PC-9 (cell line): ENCODE measurements around the gene IL3RA. TPM values are rescaled to one million over a fixed set of nuclear protein-coding genes. Genes with fewer than 3 reads are reported as not detected.

Experiments used
- BruUV-seq: library from RNA; stranded (reverse); fragments of 400-500 nt; replicated peaks from 2 replicates; lab custom pipeline; 2021; lab: Mats Ljungman, UMichigan
- CTCF ChIA-PET: fragments of 300-600 bp; sonication (Branson Sonifier 250); formaldehyde crosslinking; loops from one replicate; lab custom pipeline; 2022; ENCODE audit warnings: antibody characterized with exemption; lab: Charles Lee
- POLR2A ChIA-PET: fragments of 300-600 bp; sonication (Branson Sonifier 250); formaldehyde crosslinking; loops from one replicate; lab custom pipeline; 2022; ENCODE audit warnings: antibody characterized with exemption; ENCODE audit not compliant: unreplicated experiment; lab: Charles Lee
- DNase-seq, 2 experiments: peaks; one replicate each; pipeline versions ENCODE4 v3.0.0 to v3.0.0-alpha.2; 2015 to 2022; ENCODE audit warnings: mixed read lengths in 1 of 2
- H2AFZ ChIP-seq: fragments of 200-600 bp; sonication (generic); 2 replicates; pipeline ENCODE4 v1.8.1; 2017; ENCODE audit warnings: antibody characterized with exemption
- H3F3A ChIP-seq: fragments of 200-600 bp; sonication (generic); 2 replicates; pipeline ENCODE4 v1.8.1; 2017; ENCODE audit warnings: antibody characterized with exemption, mild to moderate bottlenecking, low read depth; ENCODE audit not compliant: insufficient read depth
- H3K27ac ChIP-seq: fragments of 200-600 bp; sonication (generic); 2 replicates; pipeline ENCODE4 v1.6.1; 2016; ENCODE audit warnings: mixed run types
- H3K27me3 ChIP-seq: fragments of 200-600 bp; sonication (generic); 2 replicates; pipeline ENCODE4 v1.6.1; 2016; ENCODE audit warnings: low read depth, mixed run types; ENCODE audit not compliant: insufficient read depth
- H3K36me3 ChIP-seq: fragments of 200-600 bp; sonication (generic); 2 replicates; pipeline ENCODE4 v1.6.1; 2016; ENCODE audit warnings: low read depth, mixed run types
- H3K4me1 ChIP-seq: fragments of 200-600 bp; sonication (generic); replicated peaks from 2 replicates; pipeline ENCODE4 v1.6.1; 2016; ENCODE audit warnings: mixed run types; ENCODE audit not compliant: insufficient read depth
- H3K4me2 ChIP-seq: fragments of 200-600 bp; sonication (generic); 2 replicates; pipeline ENCODE4 v1.6.1; 2017; ENCODE audit warnings: mixed run types
- H3K4me3 ChIP-seq: fragments of 200-600 bp; sonication (generic); 2 replicates; pipeline ENCODE4 v1.6.1; 2016; ENCODE audit warnings: mixed run types
- H3K79me2 ChIP-seq: fragments of 200-600 bp; sonication (generic); 2 replicates; pipeline ENCODE4 v1.6.1; 2017; ENCODE audit warnings: low read depth, mixed run types
- H3K9me2 ChIP-seq: fragments of 200-600 bp; sonication (generic); 2 replicates; pipeline ENCODE4 v1.8.1; 2017; ENCODE audit warnings: mild to moderate bottlenecking; ENCODE audit not compliant: insufficient read depth
- H3K9me3 ChIP-seq: fragments of 200-600 bp; sonication (generic); 2 replicates; pipeline ENCODE4 v1.8.1; 2016; ENCODE audit warnings: low read depth; ENCODE audit not compliant: insufficient read depth
- H4K20me1 ChIP-seq: fragments of 200-600 bp; sonication (generic); 2 replicates; pipeline ENCODE4 v1.8.1; 2017; ENCODE audit not compliant: insufficient read depth
- CTCF ChIP-seq: fragments of 200-600 bp; sonication (generic); conservative IDR thresholded peaks from 2 replicates; pipeline ENCODE4 v1.6.1; 2017; ENCODE audit warnings: mixed run types, antibody characterized with exemption, mild to moderate bottlenecking, moderate library complexity
- EZH2 ChIP-seq: fragments of 200-600 bp; sonication (generic); IDR thresholded peaks from 2 replicates; pipeline ENCODE4 v1.8.0; 2017; ENCODE audit warnings: antibody characterized with exemption, low read depth
- intact Hi-C: fragments of 100-400 bp; cut with micrococcal nuclease; formaldehyde crosslinking; loops from one replicate; pipeline ENCODE4 v1.10.0; 2022; ENCODE audit not compliant: unreplicated experiment
- total RNA-seq: library from RNA; stranded (reverse); gene quantifications from 2 replicates; pipeline ENCODE4 v1.2.3, GENCODE V29; 2021

The IL3RA gene
- total RNA-seq, 1 experiment from 2014 or later: not detected

DNA sequence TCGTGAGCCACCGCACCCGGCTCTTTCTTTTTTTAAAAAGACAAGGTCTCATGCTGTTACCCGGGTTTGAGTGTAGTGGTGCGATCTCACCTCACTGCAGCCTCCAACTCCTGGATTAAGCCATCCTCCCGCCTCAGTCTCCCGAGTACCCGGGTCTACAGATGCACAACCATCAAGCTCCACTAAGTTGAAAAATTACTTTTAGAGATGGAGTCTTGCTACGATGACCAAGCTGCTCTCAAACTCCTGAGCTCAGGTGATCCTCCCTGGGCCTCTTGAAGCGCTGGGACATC lies 53.4 kb downstream of the IL3RA start:
- Histone ChIP-seq H3K9me3 (no peaks in the 10 kb centered on the region), H3K4me2 (peak overlapping the region; percentile 99), H3K36me3 (peaks cover 59% of the 10 kb centered on the region), H3K27me3 (no peaks in the 10 kb centered on the region), H3K9me2 (no peaks in the 10 kb centered on the region), H3K4me3 (peak overlapping the region; percentile 100; the same call in 1 of the 2 replicates), H4K20me1 (peaks cover 63% of the 10 kb centered on the region), H3K27ac (no peak overlapping the region), H3K79me2 (peaks cover 69% of the 10 kb centered on the region), H3F3A (peaks cover 66% of the 10 kb centered on the region), H2AFZ (no peak overlapping the region), H3K4me1 (peaks cover 9% of the 10 kb centered on the region)
- TF ChIP-seq EZH2: no peak
- no peak for TF ChIP-seq CTCF
- no peak for DNase-seq
- CTCF ChIA-PET: no interaction called here
- no TSS peak for BruUV-seq
- POLR2A ChIA-PET: no interaction called here
- intact Hi-C loops: loop anchor here (5.0 kb wide), 1 partner anchor 143 kb away; no protein-coding TSS in a partner anchor

DNA sequence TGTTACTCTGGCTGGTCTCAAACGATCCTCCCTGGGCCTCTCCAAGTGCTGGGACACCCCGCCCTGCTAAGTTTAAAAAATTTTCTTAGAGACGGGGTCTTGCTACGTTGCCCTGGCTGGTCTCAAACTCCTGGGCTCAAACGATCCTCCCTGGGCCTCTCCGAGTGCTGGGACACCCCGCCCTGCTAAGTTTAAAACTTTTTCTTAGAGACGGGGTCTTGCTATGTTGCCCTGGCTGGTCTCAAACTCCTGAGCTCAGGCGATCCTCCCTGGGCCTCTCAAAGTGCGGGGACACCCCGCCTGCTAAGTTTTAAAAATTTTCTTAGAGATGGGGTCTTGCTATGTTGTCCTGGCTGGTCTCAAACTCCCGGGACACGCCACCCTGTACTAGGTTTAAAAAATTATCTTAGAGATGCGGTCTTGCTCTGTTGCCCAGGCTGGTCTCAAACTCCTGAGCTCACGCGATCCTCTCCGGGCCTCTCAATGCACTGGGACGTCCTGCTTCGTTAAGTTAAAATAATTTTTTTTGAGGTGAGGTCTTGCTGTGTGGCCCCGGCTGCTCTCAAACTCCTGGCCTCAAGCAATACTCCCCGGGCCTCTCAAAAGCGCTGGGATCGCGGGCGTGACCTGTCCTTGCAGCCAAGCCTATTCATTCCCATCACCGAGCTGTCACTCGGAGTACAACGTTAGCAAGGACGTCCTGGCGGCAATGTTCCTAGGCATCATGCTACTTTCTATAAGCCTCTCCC lies 54.2 kb downstream of the IL3RA start:
- Histone ChIP-seq H3K4me1 (peaks cover 9% of the 10 kb centered on the region), H4K20me1 (peaks cover 61% of the 10 kb centered on the region), H3K79me2 (peaks cover 78% of the 10 kb centered on the region), H3K27ac (peak overlapping the region; percentile 93), H3K4me3 (peak overlapping the region; percentile 100), H3K9me3 (no peaks in the 10 kb centered on the region), H3K27me3 (no peaks in the 10 kb centered on the region), H3K4me2 (peak overlapping the region; percentile 99), H2AFZ (no peak overlapping the region), H3F3A (peaks cover 58% of the 10 kb centered on the region), H3K9me2 (no peaks in the 10 kb centered on the region), H3K36me3 (peaks cover 51% of the 10 kb centered on the region)
- intact Hi-C loops: loop anchor here (5.0 kb wide), 1 partner anchor 143 kb away; no protein-coding TSS in a partner anchor
- POLR2A ChIA-PET: no interaction called here
- CTCF ChIA-PET: no interaction called here
- no peak for DNase-seq
- no TSS peak for BruUV-seq
- no peak for TF ChIP-seq CTCF
- no peak for TF ChIP-seq EZH2

DNA sequence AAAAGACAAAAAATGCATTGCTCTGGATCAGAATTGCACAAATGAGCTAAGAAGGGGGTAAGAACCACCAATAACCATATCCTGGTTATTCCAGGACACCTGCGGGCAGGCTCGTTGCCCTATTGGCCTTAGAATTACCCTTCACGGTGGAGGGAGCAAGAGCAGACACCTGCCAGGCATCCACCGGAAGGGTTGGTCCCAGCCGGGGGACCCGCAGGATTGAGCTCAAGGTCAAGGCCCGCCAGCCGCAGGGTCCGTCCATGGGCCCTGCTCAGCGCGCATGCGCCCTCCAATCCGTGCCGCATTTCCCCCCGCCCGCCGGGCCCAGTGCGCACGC lies 54.8 kb downstream of the IL3RA start:
- no peak overlapping the region for H2AFZ ChIP-seq
- intact Hi-C loops: loop anchor here (5.0 kb wide), 1 partner anchor 144 kb away; no protein-coding TSS in a partner anchor
- BruUV-seq: no TSS peak
- peaks cover 80% of the 10 kb centered on the region for H3K79me2 ChIP-seq
- peak overlapping the region; percentile 100 for H3K4me3 ChIP-seq
- peak overlapping the region; percentile 99 for H3K4me2 ChIP-seq
- peaks cover 55% of the 10 kb centered on the region for H4K20me1 ChIP-seq
- peak; percentile 59 to 86 for DNase-seq
- no peaks in the 10 kb centered on the region for H3K9me3 ChIP-seq
- peak overlapping the region; percentile 93 for H3K27ac ChIP-seq
- TF ChIP-seq EZH2 (no peak), CTCF (no peak)
- peaks cover 52% of the 10 kb centered on the region for H3F3A ChIP-seq
- H3K9me2 ChIP-seq: no peaks in the 10 kb centered on the region
- peaks cover 45% of the 10 kb centered on the region for H3K36me3 ChIP-seq
- H3K27me3 ChIP-seq: no peaks in the 10 kb centered on the region
- peaks cover 9% of the 10 kb centered on the region for H3K4me1 ChIP-seq
- ChIA-PET POLR2A (no interaction called here), CTCF (no interaction called here)
